ENCODE data around the gene MAPK6. TPM values are rescaled to one million over a fixed set of nuclear protein-coding genes. Genes with fewer than 3 reads are reported as not detected.

MAPK6 gene
- polyA plus RNA-seq, 6 donors from 2014 or later: 4.2 to 13.6 (median 7.6) TPM

DNA sequence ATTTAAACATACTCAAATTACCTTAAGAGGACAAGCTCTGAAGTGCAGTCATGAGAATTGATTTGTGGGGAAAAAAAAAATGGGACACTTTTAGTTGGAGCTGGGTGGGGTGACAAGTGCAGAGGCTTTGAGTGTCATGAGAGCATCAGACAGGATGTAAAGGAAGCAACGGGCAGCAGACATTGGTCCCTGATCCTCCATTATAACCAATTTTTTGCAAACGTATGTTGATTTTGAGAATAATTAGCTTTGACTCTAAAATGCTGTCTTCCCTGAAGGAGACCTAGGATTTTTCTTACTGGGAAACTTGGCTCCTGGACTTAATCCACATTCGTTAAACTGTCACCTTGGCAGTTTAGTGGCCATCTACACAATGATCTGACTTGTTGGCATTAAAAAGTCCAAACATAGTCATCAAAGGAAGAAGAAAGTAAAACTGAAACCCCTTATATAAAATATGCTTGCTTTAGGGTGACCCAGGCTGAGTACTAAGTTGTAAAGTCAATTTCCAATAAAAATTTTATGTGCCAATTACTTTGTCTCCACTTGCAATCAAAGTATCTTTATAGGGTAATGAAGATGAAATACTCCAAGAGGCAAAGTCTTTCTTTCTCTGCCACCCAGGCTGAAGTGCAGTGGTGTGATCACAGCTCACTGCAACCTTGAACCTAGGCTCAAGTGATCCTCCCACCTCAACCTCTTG, 48.0 kb downstream of the MAPK6 start:
- H3K27me3 Mint-ChIP-seq: no peaks in the 10 kb centered on the region
- no peak overlapping the region for H3K4me3 Mint-ChIP-seq
- H3K9me3 Mint-ChIP-seq: no peaks in the 10 kb centered on the region
- DNase-seq (no peak), ATAC-seq (ENCODE audit: low read depth in 2 of 2) (no peak)
- peak overlapping the region in 2 of 6 donors; percentile 16 to 87 for H3K27ac Mint-ChIP-seq
- peaks cover 18 to 19% of the 10 kb centered on the region in 2 donors for H3K36me3 Mint-ChIP-seq
- peaks cover 0 to 6% (median 4%) of the 10 kb centered on the region in 3 donors for H3K4me1 Mint-ChIP-seq

- Mint-ChIP-seq H3K36me3 (peaks cover 18 to 19% of the 10 kb centered on the region in 2 donors), H3K4me3 (no peak overlapping the region), H3K4me1 (peaks cover 0 to 6% (median 4%) of the 10 kb centered on the region in 3 donors), H3K27me3 (no peaks in the 10 kb centered on the region), H3K27ac (no peak overlapping the region), H3K9me3 (no peaks in the 10 kb centered on the region)
- ATAC-seq (ENCODE audit: low read depth in 2 of 2) (no peak), DNase-seq (no peak)
These were observed 48.5 kb downstream of the MAPK6 start for GRCh38 chr15:52067545-52067926.

GRCh38 chr15:52068004-52068615, 49.1 kb downstream of the MAPK6 start:
- no peaks in the 10 kb centered on the region for H3K27me3 Mint-ChIP-seq
- no peak for DNase-seq
- peaks cover 15 to 18% of the 10 kb centered on the region in 2 donors for H3K36me3 Mint-ChIP-seq
- H3K4me1 Mint-ChIP-seq: peaks cover 0 to 6% (median 4%) of the 10 kb centered on the region in 3 donors
- H3K4me3 Mint-ChIP-seq: no peak overlapping the region
- no peaks in the 10 kb centered on the region for H3K9me3 Mint-ChIP-seq
- H3K27ac Mint-ChIP-seq: peak overlapping the region in 1 of 6 donors; percentile 6
- no peak for ATAC-seq (ENCODE audit: low read depth in 2 of 2)

- ATAC-seq (ENCODE audit: low read depth in 2 of 2) (no peak), DNase-seq (no peak)
- Mint-ChIP-seq H3K4me3 (no peak overlapping the region), H3K4me1 (peaks cover 0 to 6% (median 4%) of the 10 kb centered on the region in 3 donors), H3K9me3 (no peaks in the 10 kb centered on the region), H3K36me3 (peaks cover under 1 to 3% of the 10 kb centered on the region in 2 donors), H3K27me3 (no peaks in the 10 kb centered on the region), H3K27ac (no peak overlapping the region)
These were observed 50.5 kb downstream of the MAPK6 start for GRCh38 chr15:52069559-52069958.

- H3K27me3 Mint-ChIP-seq: no peaks in the 10 kb centered on the region
- H3K4me1 Mint-ChIP-seq: peaks cover 0 to 6% (median 4%) of the 10 kb centered on the region in 3 donors
- DNase-seq (no peak), ATAC-seq (ENCODE audit: low read depth in 2 of 2) (no peak)
- H3K27ac Mint-ChIP-seq: no peak overlapping the region
- H3K36me3 Mint-ChIP-seq: no peaks in the 10 kb centered on the region
- no peak overlapping the region for H3K4me3 Mint-ChIP-seq
- H3K9me3 Mint-ChIP-seq: no peaks in the 10 kb centered on the region
These were observed 52.6 kb downstream of the MAPK6 start for GRCh38 chr15:52071570-52071969.

- Mint-ChIP-seq H3K27ac (peak overlapping the region in 1 of 6 donors; percentile 12), H3K9me3 (no peaks in the 10 kb centered on the region), H3K36me3 (no peaks in the 10 kb centered on the region), H3K4me3 (no peak overlapping the region), H3K27me3 (peaks cover 4 to 9% (median 9%) of the 10 kb centered on the region in 3 donors), H3K4me1 (peaks cover 5 to 13% (median 12%) of the 10 kb centered on the region in 3 donors)
- no peak for DNase-seq
- no peak for ATAC-seq (ENCODE audit: low read depth in 2 of 2)
These were observed 58.1 kb downstream of the MAPK6 start for GRCh38 chr15:52076889-52077781.

DNA sequence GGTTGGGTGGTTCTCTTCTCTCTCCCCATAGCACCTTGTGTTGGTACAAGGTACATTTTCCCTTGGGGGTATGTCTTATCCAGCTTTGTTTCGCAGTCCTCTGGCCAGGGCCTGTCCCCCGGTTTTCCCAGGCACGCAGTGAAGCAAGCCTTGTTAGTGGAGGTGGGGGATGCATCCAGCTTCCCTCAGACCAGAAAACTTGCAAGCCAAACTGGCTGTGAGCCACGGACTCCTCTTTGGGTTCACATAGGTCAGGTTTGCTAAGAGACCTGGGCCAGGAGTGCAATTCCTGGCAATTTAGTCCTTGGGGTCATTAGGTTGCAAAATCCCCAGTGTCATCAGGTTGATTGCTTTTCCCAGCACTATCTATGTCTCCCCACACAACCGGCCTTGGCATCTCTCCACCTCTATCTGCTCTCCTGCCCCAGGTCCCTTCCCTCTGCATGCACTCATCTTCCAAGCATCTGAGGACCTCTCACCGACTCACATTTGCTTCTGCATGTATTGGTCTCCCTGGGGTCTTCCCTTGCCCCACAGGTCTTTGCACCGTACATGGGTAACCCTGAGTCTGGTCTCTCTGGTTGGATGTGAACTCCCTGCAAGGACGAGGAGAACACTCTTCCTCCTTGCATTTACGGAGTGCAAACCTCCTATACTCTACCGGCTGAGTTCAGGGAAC, 59.3 kb downstream of the MAPK6 start:
- Mint-ChIP-seq H3K36me3 (no peaks in the 10 kb centered on the region), H3K4me1 (peaks cover 17 to 24% (median 23%) of the 10 kb centered on the region in 3 donors), H3K4me3 (no peak overlapping the region), H3K27ac (no peak overlapping the region), H3K9me3 (no peaks in the 10 kb centered on the region), H3K27me3 (peaks cover 4 to 9% (median 9%) of the 10 kb centered on the region in 3 donors)
- ATAC-seq (ENCODE audit: low read depth in 2 of 2): no peak
- DNase-seq: no peak

DNA sequence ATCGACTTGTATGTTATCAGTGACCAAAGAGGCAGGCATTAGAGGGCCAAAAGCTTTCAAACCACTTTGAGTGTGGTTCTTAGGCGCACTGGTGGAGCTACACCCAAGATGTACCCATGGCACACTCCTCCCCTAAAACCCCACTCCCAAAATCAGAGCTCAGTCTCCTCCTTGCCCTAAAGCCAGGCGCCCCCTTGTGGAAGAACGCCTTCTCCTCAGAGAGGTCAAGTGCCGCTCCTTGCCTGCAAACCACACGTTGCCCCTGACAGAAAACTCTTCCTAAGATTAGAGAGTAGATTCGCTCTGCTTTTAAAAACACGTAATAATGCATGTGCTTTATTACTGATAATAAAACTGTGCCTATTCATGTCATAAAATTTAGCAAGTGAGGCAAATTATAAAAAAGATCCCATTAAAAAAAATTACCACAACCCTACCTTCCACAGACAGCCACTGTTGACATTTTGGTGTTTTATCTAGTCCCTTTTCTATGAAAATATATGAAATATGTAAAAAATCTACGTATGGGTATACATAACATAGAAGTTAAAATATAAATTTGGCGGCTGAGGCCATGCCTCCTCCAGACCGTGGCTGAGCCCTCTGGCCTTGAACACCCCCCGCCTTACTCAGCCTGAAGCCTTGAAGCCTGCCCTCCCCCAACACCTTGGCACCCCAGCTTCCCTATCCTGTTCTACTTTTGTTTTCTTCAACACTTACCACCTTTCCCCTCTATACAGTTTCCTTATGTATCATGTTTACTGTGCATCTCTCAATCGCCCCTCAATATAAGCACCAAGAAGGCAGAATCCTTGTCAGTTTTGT, 60.1 kb downstream of the MAPK6 start:
- ATAC-seq (ENCODE audit: low read depth in 2 of 2) (peak; percentile 80 to 86), DNase-seq (peak; percentile 62)
- peaks cover 4 to 9% (median 9%) of the 10 kb centered on the region in 3 donors for H3K27me3 Mint-ChIP-seq
- no peaks in the 10 kb centered on the region for H3K36me3 Mint-ChIP-seq
- no peak overlapping the region for H3K4me3 Mint-ChIP-seq
- H3K27ac Mint-ChIP-seq: peak overlapping the region in 1 of 6 donors; percentile 1
- H3K9me3 Mint-ChIP-seq: no peaks in the 10 kb centered on the region
- H3K4me1 Mint-ChIP-seq: peaks cover 19 to 24% (median 23%) of the 10 kb centered on the region in 3 donors

DNA sequence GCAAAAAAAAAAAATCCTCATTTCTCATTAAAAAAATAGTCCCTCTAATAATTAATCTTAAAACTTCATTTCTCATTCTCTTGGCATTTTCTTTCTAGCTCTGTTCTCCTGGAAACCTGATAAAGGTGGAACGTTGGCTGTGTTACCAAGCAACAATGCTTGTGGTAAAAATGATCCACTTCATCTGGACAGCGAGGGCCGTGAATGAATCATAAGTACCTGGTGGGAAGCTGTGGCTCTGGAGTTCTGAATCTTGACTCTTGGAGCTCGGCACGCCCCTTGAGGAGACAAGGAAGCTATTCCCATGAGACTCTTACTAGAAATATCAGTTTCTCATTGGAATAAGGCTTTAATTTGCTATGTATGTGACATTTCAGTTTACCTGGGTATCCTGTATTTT, 61.0 kb downstream of the MAPK6 start:
- Mint-ChIP-seq H3K4me1 (peaks cover 19 to 24% (median 23%) of the 10 kb centered on the region in 3 donors), H3K27me3 (peaks cover 4 to 9% (median 9%) of the 10 kb centered on the region in 3 donors), H3K27ac (peak overlapping the region in 1 of 6 donors; percentile 35), H3K9me3 (no peaks in the 10 kb centered on the region), H3K4me3 (no peak overlapping the region), H3K36me3 (no peaks in the 10 kb centered on the region)
- DNase-seq (no peak), ATAC-seq (ENCODE audit: low read depth in 2 of 2) (no peak)

DNA sequence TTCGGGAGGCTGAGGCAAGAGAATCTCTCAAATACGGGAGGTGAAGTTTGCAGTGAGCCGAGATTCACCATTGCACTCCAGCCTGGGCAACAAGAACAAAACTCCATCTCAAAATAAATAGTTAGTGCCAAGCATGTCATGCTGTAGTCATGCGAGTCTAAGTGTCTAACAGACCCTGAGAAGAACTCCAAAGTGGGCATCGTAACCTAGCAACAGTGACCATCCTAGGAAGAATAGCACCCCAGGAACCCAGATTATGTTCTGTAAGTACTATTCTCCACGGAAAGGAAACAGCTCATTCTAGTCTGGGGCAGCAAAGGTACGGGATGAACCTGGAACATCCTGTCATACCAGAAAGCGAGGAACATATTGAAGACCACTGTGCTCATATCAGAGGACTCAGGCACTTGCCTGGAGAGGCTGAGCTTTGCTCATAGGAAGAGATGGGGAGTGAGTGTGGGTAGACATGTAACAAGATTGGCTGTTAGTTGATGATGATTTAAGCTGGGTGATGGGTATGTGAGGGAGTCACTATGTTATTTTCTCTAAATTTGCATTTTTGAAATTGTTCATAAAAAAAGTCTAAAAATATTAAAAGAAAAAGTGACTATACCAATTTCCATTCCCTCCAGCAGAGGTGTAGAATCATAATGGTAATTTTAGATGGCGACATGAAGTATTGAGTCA, 61.8 kb downstream of the MAPK6 start:
- Mint-ChIP-seq H3K27ac (no peak overlapping the region), H3K9me3 (no peaks in the 10 kb centered on the region), H3K4me1 (peaks cover 19 to 24% (median 23%) of the 10 kb centered on the region in 3 donors), H3K27me3 (peaks cover 4 to 9% (median 9%) of the 10 kb centered on the region in 3 donors), H3K4me3 (no peak overlapping the region), H3K36me3 (no peaks in the 10 kb centered on the region)
- no peak for DNase-seq
- no peak for ATAC-seq (ENCODE audit: low read depth in 2 of 2)

- Mint-ChIP-seq H3K9me3 (no peaks in the 10 kb centered on the region), H3K27me3 (peaks cover 4 to 9% (median 9%) of the 10 kb centered on the region in 3 donors), H3K4me1 (peaks cover 19 to 24% (median 23%) of the 10 kb centered on the region in 3 donors), H3K4me3 (peak overlapping the region in 4 of 8 donors; percentile 8 to 48 (median 30)), H3K27ac (peak overlapping the region in 1 of 6 donors; percentile 78), H3K36me3 (no peaks in the 10 kb centered on the region)
- DNase-seq (peak; percentile 17), ATAC-seq (ENCODE audit: low read depth in 2 of 2) (peak; percentile 38 to 55)
These were observed 63.4 kb downstream of the MAPK6 start for GRCh38 chr15:52082197-52083036.

All from naive B cell (primary cell).